ENCODE measurements around the gene DICER1. TPM values are rescaled to one million over a fixed set of nuclear protein-coding genes. Genes with fewer than 3 reads are reported as not detected.

Gene DICER1
- total RNA-seq, 2 experiments from 2014 or later: 38.1 to 42.3 TPM

GRCh38 chr14:95056476-95056875, 100.9 kb downstream of the DICER1 start:
- Mint-ChIP-seq H3K9me3 (no peaks in the 10 kb centered on the region), H3K4me1 (ENCODE audit: low read depth) (peaks cover 9% of the 10 kb centered on the region), H3K36me3 (ENCODE audit: low read depth) (no peaks in the 10 kb centered on the region), H3K27ac (no peak overlapping the region), H3K4me3 (no peak overlapping the region), H3K27me3 (ENCODE audit: low read depth) (no peaks in the 10 kb centered on the region)
- intact Hi-C loops (cut with micrococcal nuclease): no loop called here
- CTCF ChIA-PET: no interaction called here
- DNase-seq: no peak

- intact Hi-C loops (cut with micrococcal nuclease): no loop called here
- H3K9me3 Mint-ChIP-seq: no peaks in the 10 kb centered on the region
- no peak for DNase-seq
- CTCF ChIA-PET: no interaction called here
- no peaks in the 10 kb centered on the region for H3K36me3 Mint-ChIP-seq (ENCODE audit: low read depth)
- H3K4me1 Mint-ChIP-seq (ENCODE audit: low read depth): peaks cover 9% of the 10 kb centered on the region
- no peak overlapping the region for H3K27ac Mint-ChIP-seq
- no peaks in the 10 kb centered on the region for H3K27me3 Mint-ChIP-seq (ENCODE audit: low read depth)
- H3K4me3 Mint-ChIP-seq: no peak overlapping the region
These were observed 102.0 kb downstream of the DICER1 start for GRCh38 chr14:95055318-95055717.

- Mint-ChIP-seq H3K27me3 (ENCODE audit: low read depth) (no peaks in the 10 kb centered on the region), H3K27ac (no peak overlapping the region), H3K4me1 (ENCODE audit: low read depth) (peaks cover 9% of the 10 kb centered on the region), H3K4me3 (no peak overlapping the region), H3K9me3 (no peaks in the 10 kb centered on the region), H3K36me3 (ENCODE audit: low read depth) (no peaks in the 10 kb centered on the region)
- no peak for DNase-seq
- CTCF ChIA-PET: no interaction called here
- intact Hi-C loops (cut with micrococcal nuclease): no loop called here
These were observed 102.7 kb downstream of the DICER1 start for GRCh38 chr14:95054346-95055280.

DNA sequence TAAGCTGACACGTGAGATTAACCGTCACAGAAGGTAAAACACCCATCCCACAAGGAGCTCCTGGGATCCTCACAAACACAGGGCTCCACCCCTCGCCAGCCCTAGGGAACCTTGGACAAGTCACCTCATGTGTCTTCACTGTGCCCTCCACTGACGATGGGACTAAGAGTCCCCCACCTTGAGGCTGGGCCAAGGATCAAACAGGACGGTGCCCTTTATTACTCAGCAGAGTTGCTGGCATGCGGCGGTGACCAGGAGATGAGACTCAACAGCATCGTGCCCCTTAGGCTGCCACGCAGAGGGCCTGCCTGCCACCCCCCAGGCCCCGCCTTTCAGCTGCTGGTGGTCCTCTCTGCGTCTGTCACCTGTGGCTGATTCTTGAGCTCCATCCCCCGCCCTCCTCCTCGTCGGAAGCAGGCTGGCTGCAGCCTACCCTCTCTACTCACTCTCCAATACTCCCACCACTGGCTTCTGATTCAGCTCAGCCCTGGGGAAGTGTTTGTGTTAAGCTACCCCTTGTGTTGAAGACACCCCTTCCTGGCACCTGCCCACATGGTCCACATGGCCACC, 105.2 kb downstream of the DICER1 start:
- DNase-seq: no peak
- no peaks in the 10 kb centered on the region for H3K9me3 Mint-ChIP-seq
- no peak overlapping the region for H3K27ac Mint-ChIP-seq
- H3K36me3 Mint-ChIP-seq (ENCODE audit: low read depth): no peaks in the 10 kb centered on the region
- intact Hi-C loops (cut with micrococcal nuclease): no loop called here
- no peaks in the 10 kb centered on the region for H3K4me1 Mint-ChIP-seq (ENCODE audit: low read depth)
- no peaks in the 10 kb centered on the region for H3K27me3 Mint-ChIP-seq (ENCODE audit: low read depth)
- CTCF ChIA-PET: no interaction called here
- no peak overlapping the region for H3K4me3 Mint-ChIP-seq

GRCh38 chr14:95049952-95050351, 107.4 kb downstream of the DICER1 start:
- H3K27ac Mint-ChIP-seq: no peak overlapping the region
- CTCF ChIA-PET: interaction anchor here (1.0 kb wide), 1 partner anchor 12 kb away, joined by 3 read pairs; no protein-coding TSS in a partner anchor
- H3K4me1 Mint-ChIP-seq (ENCODE audit: low read depth): no peaks in the 10 kb centered on the region
- no peak overlapping the region for H3K4me3 Mint-ChIP-seq
- H3K36me3 Mint-ChIP-seq (ENCODE audit: low read depth): no peaks in the 10 kb centered on the region
- H3K9me3 Mint-ChIP-seq: no peaks in the 10 kb centered on the region
- no peak for DNase-seq
- intact Hi-C loops (cut with micrococcal nuclease): no loop called here
- no peaks in the 10 kb centered on the region for H3K27me3 Mint-ChIP-seq (ENCODE audit: low read depth)

- CTCF ChIA-PET: interaction anchor here (1.0 kb wide), 1 partner anchor 13 kb away, joined by 3 read pairs; no protein-coding TSS in a partner anchor
- no peak for DNase-seq
- Mint-ChIP-seq H3K4me3 (no peak overlapping the region), H3K27me3 (ENCODE audit: low read depth) (peaks cover 2% of the 10 kb centered on the region), H3K27ac (no peak overlapping the region), H3K4me1 (ENCODE audit: low read depth) (no peaks in the 10 kb centered on the region), H3K36me3 (ENCODE audit: low read depth) (no peaks in the 10 kb centered on the region), H3K9me3 (no peaks in the 10 kb centered on the region)
- intact Hi-C loops (cut with micrococcal nuclease): no loop called here
These were observed 108.5 kb downstream of the DICER1 start for GRCh38 chr14:95048771-95049312.

- no peak overlapping the region for H3K4me3 Mint-ChIP-seq
- no peak overlapping the region for H3K27ac Mint-ChIP-seq
- intact Hi-C loops (cut with micrococcal nuclease): no loop called here
- DNase-seq: no peak
- H3K36me3 Mint-ChIP-seq (ENCODE audit: low read depth): no peaks in the 10 kb centered on the region
- H3K27me3 Mint-ChIP-seq (ENCODE audit: low read depth): peaks cover 2% of the 10 kb centered on the region
- H3K4me1 Mint-ChIP-seq (ENCODE audit: low read depth): no peaks in the 10 kb centered on the region
- no peaks in the 10 kb centered on the region for H3K9me3 Mint-ChIP-seq
- CTCF ChIA-PET: no interaction called here
These were observed 109.6 kb downstream of the DICER1 start for GRCh38 chr14:95047754-95048153.

DNA sequence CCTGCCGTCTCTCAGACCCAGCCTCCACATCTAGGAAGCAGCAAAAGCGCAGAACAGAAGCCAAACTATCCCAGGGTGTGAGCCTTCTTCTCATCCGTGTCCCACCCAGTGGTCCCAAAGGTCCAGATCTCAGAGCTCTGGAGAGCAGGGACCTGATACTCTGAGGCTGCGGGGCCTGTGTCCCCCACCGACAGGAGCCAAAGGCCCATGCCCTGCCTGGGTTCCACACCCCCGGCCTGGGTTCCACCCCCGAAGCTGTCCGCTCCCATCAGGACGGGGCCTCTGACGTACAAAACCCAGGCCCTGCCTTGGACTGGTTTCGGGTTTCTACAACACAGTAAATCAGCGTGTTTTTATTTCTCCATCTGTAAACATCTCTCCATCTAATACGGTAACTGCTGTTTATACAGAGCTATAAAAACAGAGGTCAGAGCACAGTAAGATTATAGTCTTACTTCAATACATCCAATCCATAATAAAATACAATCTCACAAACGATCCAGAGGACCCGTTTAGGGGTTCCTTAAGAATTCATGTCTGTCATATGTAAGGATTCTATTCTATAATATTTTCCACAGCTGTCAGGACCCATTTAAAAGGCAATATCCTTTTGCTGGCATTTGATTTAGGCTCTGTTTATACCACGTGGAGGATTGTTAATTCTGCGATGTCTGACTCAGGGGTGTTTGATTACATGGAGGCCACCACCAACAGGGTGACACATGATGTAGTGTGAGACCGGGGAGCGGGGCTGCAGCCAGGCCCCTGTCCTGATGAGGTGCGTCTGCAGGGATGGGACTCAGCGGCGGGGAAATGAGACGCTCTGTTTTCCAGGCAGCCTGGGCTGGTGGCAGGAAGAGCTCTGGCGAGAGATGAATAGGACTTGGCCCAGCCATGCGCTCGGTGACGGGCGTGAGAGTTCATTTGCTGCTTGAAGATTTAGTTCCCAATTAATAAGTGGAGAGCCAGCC, 110.3 kb downstream of the DICER1 start:
- no peak for DNase-seq
- CTCF ChIA-PET: no interaction called here
- H3K36me3 Mint-ChIP-seq (ENCODE audit: low read depth): no peaks in the 10 kb centered on the region
- H3K27ac Mint-ChIP-seq: no peak overlapping the region
- H3K27me3 Mint-ChIP-seq (ENCODE audit: low read depth): peaks cover 2% of the 10 kb centered on the region
- intact Hi-C loops (cut with micrococcal nuclease): no loop called here
- H3K4me1 Mint-ChIP-seq (ENCODE audit: low read depth): no peaks in the 10 kb centered on the region
- H3K4me3 Mint-ChIP-seq: no peak overlapping the region
- no peaks in the 10 kb centered on the region for H3K9me3 Mint-ChIP-seq

- H3K9me3 Mint-ChIP-seq: no peaks in the 10 kb centered on the region
- H3K27ac Mint-ChIP-seq: no peak overlapping the region
- no peaks in the 10 kb centered on the region for H3K36me3 Mint-ChIP-seq (ENCODE audit: low read depth)
- intact Hi-C loops (cut with micrococcal nuclease): no loop called here
- no peak overlapping the region for H3K4me3 Mint-ChIP-seq
- no peak for DNase-seq
- peaks cover 2% of the 10 kb centered on the region for H3K27me3 Mint-ChIP-seq (ENCODE audit: low read depth)
- CTCF ChIA-PET: no interaction called here
- no peaks in the 10 kb centered on the region for H3K4me1 Mint-ChIP-seq (ENCODE audit: low read depth)
These were observed 111.4 kb downstream of the DICER1 start for GRCh38 chr14:95045836-95046430.

- H3K4me3 Mint-ChIP-seq: no peak overlapping the region
- CTCF ChIA-PET: no interaction called here
- H3K9me3 Mint-ChIP-seq: no peaks in the 10 kb centered on the region
- peaks cover 2% of the 10 kb centered on the region for H3K27me3 Mint-ChIP-seq (ENCODE audit: low read depth)
- DNase-seq: no peak
- H3K36me3 Mint-ChIP-seq (ENCODE audit: low read depth): no peaks in the 10 kb centered on the region
- intact Hi-C loops (cut with micrococcal nuclease): no loop called here
- no peaks in the 10 kb centered on the region for H3K4me1 Mint-ChIP-seq (ENCODE audit: low read depth)
- H3K27ac Mint-ChIP-seq: no peak overlapping the region
These were observed 112.1 kb downstream of the DICER1 start for GRCh38 chr14:95045106-95045701.

DNA sequence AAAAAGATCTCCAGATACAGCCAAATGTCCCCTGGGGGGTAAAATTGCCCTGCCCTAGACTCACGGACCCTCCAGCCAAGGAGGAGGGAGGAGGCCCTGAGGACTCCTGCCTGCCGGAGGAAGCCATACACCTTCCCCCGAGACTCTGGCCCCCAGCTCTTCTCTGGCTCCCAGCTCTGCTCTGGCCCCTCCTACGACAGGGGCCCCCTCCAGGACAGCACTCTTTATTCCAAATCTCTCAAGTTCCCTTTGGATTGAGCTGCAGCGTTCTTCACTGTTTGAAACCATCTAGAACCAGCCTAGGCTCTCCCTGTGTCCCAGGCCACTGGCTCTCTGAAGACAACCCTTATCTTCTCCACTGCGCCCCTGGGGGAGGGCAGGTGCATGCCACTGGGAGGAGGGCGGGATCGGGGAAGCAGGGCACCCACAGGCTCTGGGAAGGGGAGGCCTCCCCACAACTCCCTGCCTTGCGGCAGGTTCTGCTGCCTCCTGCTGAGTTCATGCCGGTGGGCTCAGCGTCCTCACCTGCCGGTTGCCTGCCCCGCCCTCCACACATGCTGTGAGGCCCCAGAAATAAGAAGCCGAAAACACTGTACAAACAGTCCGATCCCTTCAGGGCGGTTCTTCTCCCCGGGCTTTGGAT, 112.7 kb downstream of the DICER1 start:
- Mint-ChIP-seq H3K4me3 (no peak overlapping the region), H3K27me3 (ENCODE audit: low read depth) (peaks cover 2% of the 10 kb centered on the region), H3K36me3 (ENCODE audit: low read depth) (no peaks in the 10 kb centered on the region), H3K9me3 (no peaks in the 10 kb centered on the region), H3K27ac (no peak overlapping the region), H3K4me1 (ENCODE audit: low read depth) (no peaks in the 10 kb centered on the region)
- intact Hi-C loops (cut with micrococcal nuclease): no loop called here
- CTCF ChIA-PET: no interaction called here
- no peak for DNase-seq

All from activated naive CD4-positive, alpha-beta T cell treated with anti-CD3 and anti-CD28 coated beads for 36 hours (primary cell).